Measurements from ENCODE around the gene FSTL3. TPM values are rescaled to one million over a fixed set of nuclear protein-coding genes. Genes with fewer than 3 reads are reported as not detected.
A peak's percentile ranks its signal among the peaks of the same experiment; 100 is the strongest.

FSTL3 gene
- total and polyA plus RNA-seq, 2 of the 13 experiments (the other 11 are each of a cell fraction or from before 2014, with no cell fraction given) = 13.5 to 15.6 TPM

- TF ChIP-seq TAF15 (IDR thresholded peaks at IDR 0.05; ENCODE audit: low read depth, low read length, poor library complexity, severe bottlenecking) (no peak), ZNF746 (CRISPR knock-in tag; IDR thresholded peaks at IDR 0.05) (0 out of 2 replicates have a peak, but pooled peaks have one; percentile 80), ZFP90 (CRISPR knock-in tag; IDR thresholded peaks at IDR 0.05; ENCODE audit: borderline replicate concordance) (peak; percentile 57; the same call in 1 of the 2 replicates), POLR2AphosphoS2 (IDR thresholded peaks at IDR 0.05; ENCODE audit: low read depth, low read length) (no peak; the same call in 1 of the 2 replicates), DNMT1 (CRISPR knock-in tag; IDR thresholded peaks at IDR 0.05) (no peak), ZBTB8A (CRISPR knock-in tag; IDR thresholded peaks at IDR 0.05; ENCODE audit: borderline replicate concordance, low read depth) (no peak), ZNF546 (CRISPR knock-in tag; conservative IDR thresholded peaks at IDR 0.05) (no peak), SP140L (CRISPR knock-in tag; IDR thresholded peaks at IDR 0.05; ENCODE audit: borderline replicate concordance) (0 out of 2 replicates have a peak, but pooled peaks have one; percentile 22), SSRP1 (CRISPR knock-in tag; IDR thresholded peaks at IDR 0.05) (no peak), ZNF510 (CRISPR knock-in tag; IDR thresholded peaks at IDR 0.05; ENCODE audit: low read depth) (peak; percentile 17; the same call in 1 of the 2 replicates), ZNF563 (CRISPR knock-in tag; IDR thresholded peaks at IDR 0.05) (no peak), ATRX (CRISPR knock-in tag; IDR thresholded peaks at IDR 0.05; ENCODE audit: borderline replicate concordance) (no peak), KLF9 (CRISPR knock-in tag; IDR thresholded peaks at IDR 0.05; ENCODE audit: low read depth) (no peak), FOXK1 (CRISPR knock-in tag; IDR thresholded peaks at IDR 0.05; ENCODE audit: borderline replicate concordance, low read depth) (no peak), GMEB2 (CRISPR knock-in tag; IDR thresholded peaks at IDR 0.05; ENCODE audit: low read depth) (no peak), RBAK (CRISPR knock-in tag; IDR thresholded peaks at IDR 0.05) (no peak), PAWR (CRISPR knock-in tag; IDR thresholded peaks at IDR 0.05; ENCODE audit: borderline replicate concordance) (no peak), SRSF9 (IDR thresholded peaks at IDR 0.05; ENCODE audit: borderline replicate concordance, insufficient read depth, low read depth, low read length, poor library complexity, severe bottlenecking) (no peak), ZEB1 (IDR thresholded peaks at IDR 0.05; ENCODE audit: insufficient replicate concordance, low read depth) (no peak), ZNF879 (CRISPR knock-in tag; IDR thresholded peaks at IDR 0.05) (peak; percentile 78), ZFAT (CRISPR knock-in tag; conservative IDR thresholded peaks at IDR 0.05) (no peak), FOXA1 (IDR thresholded peaks at IDR 0.05) (no peak), FOXA1 (CRISPR knock-in tag; IDR thresholded peaks at IDR 0.05) (peak; percentile 59)
- TF ChIP-seq, protein P1, sequence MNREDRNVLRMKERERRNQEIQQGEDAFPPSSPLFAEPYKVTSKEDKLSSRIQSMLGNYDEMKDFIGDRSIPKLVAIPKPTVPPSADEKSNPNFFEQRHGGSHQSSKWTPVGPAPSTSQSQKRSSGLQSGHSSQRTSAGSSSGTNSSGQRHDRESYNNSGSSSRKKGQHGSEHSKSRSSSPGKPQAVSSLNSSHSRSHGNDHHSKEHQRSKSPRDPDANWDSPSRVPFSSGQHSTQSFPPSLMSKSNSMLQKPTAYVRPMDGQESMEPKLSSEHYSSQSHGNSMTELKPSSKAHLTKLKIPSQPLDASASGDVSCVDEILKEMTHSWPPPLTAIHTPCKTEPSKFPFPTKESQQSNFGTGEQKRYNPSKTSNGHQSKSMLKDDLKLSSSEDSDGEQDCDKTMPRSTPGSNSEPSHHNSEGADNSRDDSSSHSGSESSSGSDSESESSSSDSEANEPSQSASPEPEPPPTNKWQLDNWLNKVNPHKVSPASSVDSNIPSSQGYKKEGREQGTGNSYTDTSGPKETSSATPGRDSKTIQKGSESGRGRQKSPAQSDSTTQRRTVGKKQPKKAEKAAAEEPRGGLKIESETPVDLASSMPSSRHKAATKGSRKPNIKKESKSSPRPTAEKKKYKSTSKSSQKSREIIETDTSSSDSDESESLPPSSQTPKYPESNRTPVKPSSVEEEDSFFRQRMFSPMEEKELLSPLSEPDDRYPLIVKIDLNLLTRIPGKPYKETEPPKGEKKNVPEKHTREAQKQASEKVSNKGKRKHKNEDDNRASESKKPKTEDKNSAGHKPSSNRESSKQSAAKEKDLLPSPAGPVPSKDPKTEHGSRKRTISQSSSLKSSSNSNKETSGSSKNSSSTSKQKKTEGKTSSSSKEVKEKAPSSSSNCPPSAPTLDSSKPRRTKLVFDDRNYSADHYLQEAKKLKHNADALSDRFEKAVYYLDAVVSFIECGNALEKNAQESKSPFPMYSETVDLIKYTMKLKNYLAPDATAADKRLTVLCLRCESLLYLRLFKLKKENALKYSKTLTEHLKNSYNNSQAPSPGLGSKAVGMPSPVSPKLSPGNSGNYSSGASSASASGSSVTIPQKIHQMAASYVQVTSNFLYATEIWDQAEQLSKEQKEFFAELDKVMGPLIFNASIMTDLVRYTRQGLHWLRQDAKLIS (CRISPR knock-in tag; IDR thresholded peaks at IDR 0.05) = no peak
- TF ChIP-seq, protein P2, sequence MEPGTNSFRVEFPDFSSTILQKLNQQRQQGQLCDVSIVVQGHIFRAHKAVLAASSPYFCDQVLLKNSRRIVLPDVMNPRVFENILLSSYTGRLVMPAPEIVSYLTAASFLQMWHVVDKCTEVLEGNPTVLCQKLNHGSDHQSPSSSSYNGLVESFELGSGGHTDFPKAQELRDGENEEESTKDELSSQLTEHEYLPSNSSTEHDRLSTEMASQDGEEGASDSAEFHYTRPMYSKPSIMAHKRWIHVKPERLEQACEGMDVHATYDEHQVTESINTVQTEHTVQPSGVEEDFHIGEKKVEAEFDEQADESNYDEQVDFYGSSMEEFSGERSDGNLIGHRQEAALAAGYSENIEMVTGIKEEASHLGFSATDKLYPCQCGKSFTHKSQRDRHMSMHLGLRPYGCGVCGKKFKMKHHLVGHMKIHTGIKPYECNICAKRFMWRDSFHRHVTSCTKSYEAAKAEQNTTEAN (CRISPR knock-in tag; conservative IDR thresholded peaks at IDR 0.05) = peak; percentile 50; the same call in 1 of the 2 replicates
These were observed 15.3 kb upstream of the FSTL3 start (continued) for GRCh38 chr19:660793-661426.

All from HepG2 (cell line).